Fibroblast of lung (primary cell): Measurements from ENCODE around the gene FASTK.

Experiments used
- EZH2 ChIP-seq: IDR thresholded peaks from 2 replicates; pipeline ENCODE4 v1.5.1; 2012; ENCODE audit warnings: low read length, control low read depth, mild to moderate bottlenecking; ENCODE audit errors: missing control alignments
- TF ChIP-seq, protein P1 (sequence below), 2 donors: IDR thresholded peaks in 1 of 2; conservative IDR thresholded peaks in 1 of 2; 1 replicate in 1 of 2; 2 replicates in 1 of 2; pipeline ENCODE4 v1.5.1; 2011 to 2012; ENCODE audit warnings: low read length in 2 of 2, control low read depth in 1 of 2, inconsistent platforms in 1 of 2, low read depth in 1 of 2, mild to moderate bottlenecking in 1 of 2

DNA sequence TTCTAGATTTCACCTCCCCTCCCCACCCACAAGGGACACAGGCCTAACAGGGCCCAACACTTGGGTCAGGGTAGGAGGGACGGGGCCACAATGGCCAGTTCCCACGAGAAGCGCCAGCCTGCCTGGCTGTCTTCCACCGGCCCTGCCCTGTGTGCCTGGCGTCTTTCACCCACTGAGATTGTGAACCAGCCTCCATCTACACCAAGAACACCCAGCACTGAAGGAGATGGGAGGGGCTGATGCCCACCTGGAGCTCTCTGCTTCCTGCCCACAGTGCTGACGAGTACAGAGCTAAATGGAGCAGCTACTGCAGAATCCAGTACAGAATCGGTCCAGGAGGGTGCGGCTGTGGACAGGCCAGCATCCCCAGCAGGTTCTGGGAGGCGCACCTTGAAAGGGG is 34.6 kb downstream of the FASTK start:
- TF ChIP-seq, protein P1, sequence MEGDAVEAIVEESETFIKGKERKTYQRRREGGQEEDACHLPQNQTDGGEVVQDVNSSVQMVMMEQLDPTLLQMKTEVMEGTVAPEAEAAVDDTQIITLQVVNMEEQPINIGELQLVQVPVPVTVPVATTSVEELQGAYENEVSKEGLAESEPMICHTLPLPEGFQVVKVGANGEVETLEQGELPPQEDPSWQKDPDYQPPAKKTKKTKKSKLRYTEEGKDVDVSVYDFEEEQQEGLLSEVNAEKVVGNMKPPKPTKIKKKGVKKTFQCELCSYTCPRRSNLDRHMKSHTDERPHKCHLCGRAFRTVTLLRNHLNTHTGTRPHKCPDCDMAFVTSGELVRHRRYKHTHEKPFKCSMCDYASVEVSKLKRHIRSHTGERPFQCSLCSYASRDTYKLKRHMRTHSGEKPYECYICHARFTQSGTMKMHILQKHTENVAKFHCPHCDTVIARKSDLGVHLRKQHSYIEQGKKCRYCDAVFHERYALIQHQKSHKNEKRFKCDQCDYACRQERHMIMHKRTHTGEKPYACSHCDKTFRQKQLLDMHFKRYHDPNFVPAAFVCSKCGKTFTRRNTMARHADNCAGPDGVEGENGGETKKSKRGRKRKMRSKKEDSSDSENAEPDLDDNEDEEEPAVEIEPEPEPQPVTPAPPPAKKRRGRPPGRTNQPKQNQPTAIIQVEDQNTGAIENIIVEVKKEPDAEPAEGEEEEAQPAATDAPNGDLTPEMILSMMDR (conservative IDR thresholded peaks at IDR 0.05 in 1 of 2, IDR thresholded peaks at IDR 0.05 in 1 of 2; ENCODE audit: low read depth in 1 of 2, low read length in 2 of 2), result no peak
- TF ChIP-seq EZH2, result no peak
